HAP-1 (cell line): ENCODE data around the gene IL4I1.

Experiments
- DNase-seq, 2 experiments: peaks; one replicate each; pipeline ENCODE4 v3.0.0-alpha.2; 2016 to 2020; ENCODE audit warnings: low spot score in 2 of 2
- H3K27me3 ChIP-seq: fragments of 250-450 bp; sonication (Bioruptor Pico); 2 replicates; pipeline ENCODE4 v1.5.1; 2020; ENCODE audit warnings: low read depth, mild to moderate bottlenecking, moderate library complexity
- H3K36me3 ChIP-seq: fragments of 250-450 bp; sonication (Bioruptor Pico); replicated peaks from 2 replicates; pipeline ENCODE4 v1.5.1; 2020; ENCODE audit warnings: mild to moderate bottlenecking
- H3K4me1 ChIP-seq: fragments of 250-450 bp; sonication (Bioruptor Pico); 2 replicates; pipeline ENCODE4 v1.5.1; 2020; ENCODE audit warnings: mild to moderate bottlenecking
- H3K4me3 ChIP-seq: fragments of 250-450 bp; sonication (Bioruptor Pico); 2 replicates; pipeline ENCODE4 v1.5.1; 2020; ENCODE audit warnings: mild to moderate bottlenecking, moderate library complexity
- H3K9me3 ChIP-seq: fragments of 250-450 bp; sonication (Bioruptor Pico); 2 replicates; pipeline ENCODE4 v1.5.1; 2020; ENCODE audit warnings: mild to moderate bottlenecking, moderate library complexity
- in situ Hi-C: fragments of 300-500 bp; cut with MboI; formaldehyde crosslinking; loops from 3 replicates; pipeline ENCODE4 v1.14.3; 2020; ENCODE audit warnings: low sequenced_read_pairs, inconsistent platforms, mixed read lengths

Gene IL4I1

DNA sequence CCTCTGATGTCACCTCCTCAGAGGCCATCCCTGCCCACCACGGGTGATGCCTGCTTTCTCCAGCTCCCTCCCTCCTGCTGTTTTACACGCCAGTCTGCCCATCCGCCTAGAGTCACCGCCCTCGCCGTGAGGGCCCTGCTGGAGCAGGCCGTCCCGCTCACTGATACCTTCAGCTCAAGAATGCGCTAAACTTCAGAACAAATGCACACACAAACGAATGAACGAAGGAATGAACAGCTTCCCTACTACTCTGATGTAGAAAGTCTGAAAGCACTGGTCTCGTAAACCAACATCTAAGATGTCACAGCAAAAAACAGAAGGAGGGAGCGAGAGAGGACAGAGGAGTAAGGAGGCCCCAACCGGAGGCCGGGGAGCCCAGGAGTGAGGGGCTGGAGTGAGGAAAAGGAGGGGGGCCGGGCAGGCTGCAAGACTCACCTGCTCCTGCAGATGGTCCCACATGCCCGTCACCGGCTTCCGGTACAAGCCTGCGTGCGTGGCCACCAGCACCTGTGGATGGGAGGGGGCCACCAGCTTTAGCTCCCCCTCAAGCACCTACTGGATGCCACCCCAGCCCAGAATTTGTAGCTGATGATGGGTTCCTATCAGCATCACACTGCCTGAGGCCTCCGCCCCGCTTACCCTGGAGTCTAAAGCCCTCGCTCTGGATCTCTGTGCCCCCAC lies 33.3 kb downstream of the IL4I1 start:
- Histone ChIP-seq H3K9me3 (no peaks in the 10 kb centered on the region), H3K27me3 (no peaks in the 10 kb centered on the region), H3K4me3 (no peak overlapping the region), H3K4me1 (peaks cover 18% of the 10 kb centered on the region), H3K36me3 (peaks cover 55% of the 10 kb centered on the region)
- in situ Hi-C loops = loop anchor here (25.0 kb wide), 1 partner anchor 376 kb away; the partner anchor contains the start of genes RPL13A and RPS11
- no peak for DNase-seq

DNA sequence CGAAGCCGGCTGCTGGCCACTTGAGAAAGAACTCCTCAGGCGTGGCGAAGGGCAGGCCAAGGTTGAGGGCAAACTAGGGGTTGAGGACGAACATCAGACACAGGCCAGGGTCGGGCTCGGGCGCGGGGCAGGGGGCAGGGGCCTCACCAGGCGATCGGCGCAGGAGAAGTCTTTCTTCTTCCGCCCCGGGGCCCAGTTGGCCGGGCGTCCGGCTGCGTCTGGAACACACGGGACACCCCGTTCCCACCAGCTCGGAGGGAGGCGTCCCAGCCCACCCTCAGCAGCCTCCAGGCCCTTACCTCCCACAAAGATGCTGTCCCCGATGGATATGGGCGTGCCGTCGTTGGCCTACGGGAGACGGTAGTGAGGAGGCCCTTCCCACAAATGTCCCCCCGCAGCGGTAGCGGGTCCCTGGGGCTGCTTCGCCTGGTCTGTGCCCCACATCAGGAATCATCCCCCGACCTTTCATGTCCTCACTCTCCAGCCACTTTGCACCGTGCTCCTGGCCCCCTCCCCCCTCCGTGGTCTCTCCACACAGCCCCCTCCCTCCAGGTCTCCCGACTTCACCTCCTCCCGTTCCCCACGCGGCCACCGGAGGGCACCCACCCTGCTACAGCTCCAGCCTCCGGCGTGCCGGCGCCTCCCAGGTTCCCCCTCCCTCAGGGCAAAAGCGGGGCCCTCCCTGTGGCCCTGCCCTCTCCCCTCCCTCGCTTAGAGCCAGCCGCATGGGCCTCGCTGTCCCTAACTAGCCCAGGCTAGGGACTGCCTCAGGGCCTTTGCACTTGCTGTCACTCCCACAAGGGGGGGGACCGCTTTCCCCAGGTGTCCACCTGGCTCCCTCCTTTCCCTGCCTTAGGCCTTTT lies 34.1 kb downstream of the IL4I1 start:
- Histone ChIP-seq H3K36me3 (peaks cover 63% of the 10 kb centered on the region), H3K9me3 (no peaks in the 10 kb centered on the region), H3K4me3 (no peak overlapping the region), H3K4me1 (peaks cover 18% of the 10 kb centered on the region), H3K27me3 (no peaks in the 10 kb centered on the region)
- DNase-seq = peak in 1 of 2 experiments; percentile 80
- in situ Hi-C loops = loop anchor here (25.0 kb wide), 1 partner anchor 375 kb away; the partner anchor contains the start of genes RPL13A and RPS11

DNA sequence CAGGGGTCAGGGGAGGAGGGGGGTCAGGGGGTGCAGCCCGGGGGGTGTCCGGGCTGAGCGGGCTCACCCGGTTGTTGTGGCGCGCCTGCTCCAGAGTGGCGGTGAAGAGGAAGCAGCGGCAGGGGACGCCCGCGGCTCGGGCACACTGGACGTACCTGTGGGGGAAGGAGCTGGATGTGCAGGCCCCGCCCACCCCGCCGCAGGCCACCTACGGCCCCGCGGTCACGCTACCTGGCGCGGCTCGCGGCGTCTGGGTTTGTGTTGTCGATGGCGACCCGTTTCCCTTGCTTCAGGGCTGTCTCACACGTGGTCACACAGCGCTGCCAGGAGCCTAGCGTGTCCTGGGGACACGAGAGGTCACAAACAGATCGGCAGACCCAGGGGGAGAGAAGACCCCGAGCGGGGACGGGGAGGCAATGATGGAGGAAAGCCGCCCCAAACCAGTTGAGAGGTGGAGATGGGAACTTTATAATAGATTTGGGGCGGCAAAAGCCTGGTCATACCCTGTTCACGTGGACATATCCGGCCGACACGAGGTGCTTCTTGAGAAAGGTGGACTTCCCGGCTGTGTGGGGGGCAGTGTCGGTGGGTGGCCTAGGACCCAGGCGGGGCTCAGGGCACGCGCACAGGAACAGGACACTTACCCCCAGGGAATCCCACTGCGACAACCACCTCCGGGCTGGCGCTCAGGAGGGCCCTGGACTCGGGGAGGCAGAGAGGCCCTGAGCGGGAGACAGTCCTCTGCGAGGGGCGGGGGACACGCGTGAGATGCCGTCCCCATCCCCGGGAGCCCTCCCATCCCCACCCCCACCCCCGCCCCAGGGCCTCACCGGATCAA lies 34.9 kb downstream of the IL4I1 start:
- no peak for DNase-seq
- H3K4me3 ChIP-seq = no peak overlapping the region
- H3K27me3 ChIP-seq = no peaks in the 10 kb centered on the region
- in situ Hi-C loops = loop anchor here (25.0 kb wide), 1 partner anchor 374 kb away; the partner anchor contains the start of genes RPL13A and RPS11
- H3K9me3 ChIP-seq = no peaks in the 10 kb centered on the region
- peaks cover 71% of the 10 kb centered on the region for H3K36me3 ChIP-seq
- peaks cover 18% of the 10 kb centered on the region for H3K4me1 ChIP-seq

DNA sequence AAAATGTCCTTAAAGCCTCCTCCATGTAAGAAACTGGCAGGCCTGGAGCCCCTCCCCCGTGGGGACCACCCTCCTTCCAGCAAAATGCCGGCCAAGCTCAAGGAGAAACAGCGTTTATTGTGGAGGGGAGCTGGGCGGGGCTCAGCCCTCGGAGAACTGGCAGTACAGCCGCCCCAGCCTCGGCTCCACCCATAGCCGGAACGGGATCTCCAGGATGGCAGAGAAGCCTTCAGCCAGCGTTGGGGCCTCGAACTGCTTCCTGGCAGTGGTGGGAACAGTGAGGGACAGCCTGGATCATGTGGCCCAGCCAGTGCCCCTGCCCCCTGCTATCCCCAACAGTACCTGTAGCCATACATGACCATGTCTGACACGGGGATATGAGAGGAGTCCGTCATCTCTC lies 35.6 kb downstream of the IL4I1 start:
- Histone ChIP-seq H3K4me3 (no peak overlapping the region), H3K9me3 (no peaks in the 10 kb centered on the region), H3K4me1 (peaks cover 13% of the 10 kb centered on the region), H3K36me3 (peaks cover 76% of the 10 kb centered on the region), H3K27me3 (no peaks in the 10 kb centered on the region)
- peak in 1 of 2 experiments; percentile 72 for DNase-seq
- in situ Hi-C loops = loop anchor here (25.0 kb wide), 1 partner anchor 374 kb away; the partner anchor contains the start of genes RPL13A and RPS11

DNA sequence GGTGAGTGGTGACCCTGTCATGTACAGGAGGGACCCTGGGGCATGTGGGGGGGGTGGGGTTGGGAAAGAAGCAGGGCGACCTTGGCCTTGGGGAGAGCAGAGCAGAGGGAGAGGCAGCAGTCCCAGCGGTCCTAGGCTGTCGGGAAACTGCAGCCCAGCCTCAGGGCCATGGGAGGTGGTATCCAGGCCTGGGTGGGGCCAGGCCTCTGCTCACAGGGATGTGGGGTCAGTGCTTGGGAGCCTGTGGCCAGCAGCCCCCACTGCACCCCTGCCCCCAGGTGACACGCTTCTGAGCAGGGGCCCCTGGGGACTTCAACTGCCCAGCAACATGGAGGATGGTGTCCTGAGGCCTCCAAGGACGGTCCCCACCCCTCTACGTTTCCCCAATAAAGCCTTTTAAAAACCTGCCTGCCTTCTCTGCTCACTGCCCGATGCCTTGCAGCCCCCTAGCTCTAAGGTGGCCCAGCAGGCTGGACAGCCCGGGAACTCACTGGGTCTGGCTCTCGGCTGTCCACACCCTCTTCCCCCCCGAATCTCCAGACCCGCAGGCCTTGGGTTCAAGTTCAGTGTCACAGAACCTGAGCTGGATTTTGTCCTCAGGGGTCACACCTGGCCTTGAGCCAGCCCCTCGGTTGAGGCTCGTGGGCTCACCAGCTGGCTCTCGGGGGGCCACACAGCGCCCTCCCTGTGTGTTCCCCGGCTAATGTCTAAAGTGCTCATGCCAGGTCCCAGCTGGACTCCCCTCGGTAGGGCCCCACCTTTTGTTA lies 36.2 kb downstream of the IL4I1 start:
- DNase-seq = no peak
- Histone ChIP-seq H3K27me3 (no peaks in the 10 kb centered on the region), H3K9me3 (no peaks in the 10 kb centered on the region), H3K4me3 (no peak overlapping the region), H3K36me3 (peaks cover 82% of the 10 kb centered on the region), H3K4me1 (peaks cover 7% of the 10 kb centered on the region)
- in situ Hi-C loops = loop anchor here (25.0 kb wide), 1 partner anchor 373 kb away; the partner anchor contains the start of genes RPL13A and RPS11

DNA sequence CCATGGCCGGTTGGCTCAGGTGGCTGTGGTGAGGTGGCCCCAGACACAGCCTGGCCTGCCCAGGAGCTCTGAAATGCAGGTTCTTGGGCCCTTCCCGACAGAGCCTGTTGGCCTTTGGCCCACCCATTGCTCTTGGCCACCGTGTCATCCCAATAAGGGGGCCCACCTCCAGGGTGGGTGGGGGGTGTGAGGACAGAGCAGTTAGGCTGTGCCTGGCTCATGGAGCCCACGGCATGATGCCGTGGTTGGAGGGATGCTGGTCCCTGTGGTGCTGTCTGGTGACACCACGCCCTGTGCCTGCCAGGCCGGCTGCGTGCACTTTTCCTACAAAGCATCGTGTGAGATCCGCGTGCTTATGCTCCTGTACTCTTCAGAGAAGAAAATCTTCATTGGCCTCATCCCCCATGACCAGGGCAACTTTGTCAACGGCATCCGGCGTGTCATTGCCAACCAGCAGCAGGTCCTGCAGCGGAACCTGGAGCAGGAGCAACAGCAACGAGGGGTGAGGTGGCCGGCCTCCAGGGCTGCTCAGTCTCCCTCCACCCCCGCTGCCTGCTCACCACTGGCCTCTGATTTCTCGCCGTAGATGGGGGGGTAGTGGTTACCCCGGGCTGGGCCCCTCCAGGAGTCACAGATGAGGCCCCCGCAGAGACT lies 36.9 kb downstream of the IL4I1 start:
- H3K9me3 ChIP-seq = no peaks in the 10 kb centered on the region
- H3K27me3 ChIP-seq = no peaks in the 10 kb centered on the region
- peaks cover 4% of the 10 kb centered on the region for H3K4me1 ChIP-seq
- H3K36me3 ChIP-seq = peaks cover 85% of the 10 kb centered on the region
- H3K4me3 ChIP-seq = no peak overlapping the region
- in situ Hi-C loops = loop anchor here (25.0 kb wide), 1 partner anchor 373 kb away; the partner anchor contains the start of genes RPL13A and RPS11
- no peak for DNase-seq

DNA sequence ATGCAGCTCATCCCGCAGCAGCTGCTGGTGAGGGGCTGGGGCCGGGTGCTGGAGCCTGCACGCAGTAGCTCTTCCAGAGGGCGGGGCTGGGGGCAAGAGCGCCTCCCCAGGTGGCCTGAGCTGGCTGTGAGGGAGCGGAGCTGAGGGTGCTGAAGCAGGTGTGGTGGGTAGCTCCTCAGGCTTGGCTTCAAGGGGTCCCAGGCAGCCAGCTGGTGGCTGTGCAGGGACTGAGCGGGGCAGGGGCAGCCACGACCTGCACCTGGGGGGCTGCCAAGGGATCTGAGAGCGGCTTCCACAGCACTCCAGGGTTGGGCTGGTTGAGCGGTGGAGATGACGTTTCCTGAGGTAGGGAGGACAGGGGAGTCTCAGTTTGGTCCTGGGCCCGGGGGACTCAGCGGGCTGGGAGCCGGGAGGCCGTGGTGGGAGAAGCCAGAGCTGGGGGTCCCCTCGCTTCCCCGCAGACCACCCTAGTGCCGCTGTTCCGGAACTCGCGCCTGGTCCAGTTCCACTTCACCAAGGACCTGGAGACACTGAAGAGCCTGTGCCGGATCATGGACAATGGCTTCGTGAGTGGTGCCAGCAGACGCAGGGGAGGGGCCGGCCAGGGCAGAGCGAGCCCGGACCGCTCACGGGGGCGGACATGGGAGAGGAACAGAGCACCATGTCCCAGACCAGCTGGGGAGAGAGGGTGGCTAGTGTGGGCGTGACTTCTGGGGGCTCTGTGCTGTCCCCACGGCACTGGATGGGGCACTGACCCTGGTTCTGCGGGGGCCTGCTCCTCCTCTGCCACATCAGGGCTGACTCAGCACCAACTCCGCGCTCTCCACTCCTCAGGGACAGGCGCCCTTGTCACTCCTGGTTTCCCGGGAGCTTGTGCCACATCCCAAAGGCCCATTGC lies 38.4 kb downstream of the IL4I1 start:
- H3K9me3 ChIP-seq = no peaks in the 10 kb centered on the region
- peaks cover 4% of the 10 kb centered on the region; the same call in 1 of the 2 replicates for H3K4me1 ChIP-seq
- H3K36me3 ChIP-seq = peaks cover 78% of the 10 kb centered on the region
- no peak overlapping the region for H3K4me3 ChIP-seq
- in situ Hi-C loops = loop anchor here (25.0 kb wide), 1 partner anchor 371 kb away; the partner anchor contains the start of genes RPL13A and RPS11
- no peak for DNase-seq
- no peaks in the 10 kb centered on the region for H3K27me3 ChIP-seq

DNA sequence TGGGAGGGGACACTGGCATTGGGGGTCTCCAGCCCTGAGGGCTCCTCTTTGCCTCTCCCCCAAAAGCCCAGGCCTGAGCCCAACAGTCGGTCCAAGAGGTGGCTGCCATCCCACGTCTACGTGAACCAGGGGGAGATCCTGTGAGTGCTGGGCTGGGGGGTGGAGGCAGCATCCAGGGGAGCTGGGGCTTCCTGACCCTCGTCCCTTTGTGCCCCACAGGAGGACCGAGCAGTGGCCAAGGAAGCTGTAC lies 38.9 kb downstream of the IL4I1 start:
- peaks cover 4% of the 10 kb centered on the region for H3K4me1 ChIP-seq
- no peak for DNase-seq
- H3K4me3 ChIP-seq = no peak overlapping the region
- no peaks in the 10 kb centered on the region for H3K9me3 ChIP-seq
- H3K36me3 ChIP-seq = peaks cover 74% of the 10 kb centered on the region
- no peaks in the 10 kb centered on the region for H3K27me3 ChIP-seq
- in situ Hi-C loops = loop anchor here (25.0 kb wide), 1 partner anchor 370 kb away; the partner anchor contains the start of genes RPL13A and RPS11

DNA sequence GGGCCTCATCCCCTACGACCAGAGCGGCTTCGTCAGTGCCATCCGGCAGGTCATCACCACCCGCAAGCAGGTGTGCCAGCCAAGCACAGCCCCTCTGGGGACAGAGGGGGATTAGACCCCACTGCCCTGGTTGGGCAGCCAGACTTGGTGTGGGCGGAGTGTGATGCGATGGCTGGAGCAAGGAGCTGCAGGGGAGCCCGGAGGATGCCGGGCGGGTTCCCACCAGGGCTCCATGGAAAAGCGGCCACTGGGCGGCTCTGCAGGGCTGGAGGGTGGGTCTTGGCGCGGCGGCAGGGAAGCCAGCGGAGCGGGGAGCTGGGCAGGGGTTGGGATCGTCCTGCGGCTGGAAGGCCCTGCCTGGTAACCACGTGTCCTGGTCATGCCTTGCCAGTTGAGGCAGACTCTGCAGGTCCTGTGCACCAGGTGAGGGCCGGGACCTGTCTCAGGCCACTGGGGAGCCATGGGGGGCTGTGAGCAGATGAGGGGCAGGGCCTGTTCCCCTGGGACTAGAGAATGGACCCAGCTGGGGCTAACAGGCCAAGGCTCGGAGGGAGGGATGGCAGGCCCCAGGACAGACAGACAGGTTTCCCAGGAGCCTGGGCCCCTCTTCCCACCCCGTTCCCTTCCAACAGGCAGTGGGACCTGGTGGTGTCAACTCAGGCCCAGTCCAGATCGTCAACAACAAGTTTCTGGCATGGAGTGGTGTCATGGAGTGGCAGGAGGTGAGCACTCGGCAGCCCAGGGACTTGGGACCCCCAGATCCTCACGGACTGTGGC lies 39.4 kb downstream of the IL4I1 start:
- peaks cover 75% of the 10 kb centered on the region for H3K36me3 ChIP-seq
- H3K4me1 ChIP-seq = peaks cover 9% of the 10 kb centered on the region
- no peak for DNase-seq
- in situ Hi-C loops = loop anchor here (25.0 kb wide), 1 partner anchor 370 kb away; the partner anchor contains the start of genes RPL13A and RPS11
- H3K4me3 ChIP-seq = no peak overlapping the region
- no peaks in the 10 kb centered on the region for H3K27me3 ChIP-seq
- no peaks in the 10 kb centered on the region for H3K9me3 ChIP-seq

DNA sequence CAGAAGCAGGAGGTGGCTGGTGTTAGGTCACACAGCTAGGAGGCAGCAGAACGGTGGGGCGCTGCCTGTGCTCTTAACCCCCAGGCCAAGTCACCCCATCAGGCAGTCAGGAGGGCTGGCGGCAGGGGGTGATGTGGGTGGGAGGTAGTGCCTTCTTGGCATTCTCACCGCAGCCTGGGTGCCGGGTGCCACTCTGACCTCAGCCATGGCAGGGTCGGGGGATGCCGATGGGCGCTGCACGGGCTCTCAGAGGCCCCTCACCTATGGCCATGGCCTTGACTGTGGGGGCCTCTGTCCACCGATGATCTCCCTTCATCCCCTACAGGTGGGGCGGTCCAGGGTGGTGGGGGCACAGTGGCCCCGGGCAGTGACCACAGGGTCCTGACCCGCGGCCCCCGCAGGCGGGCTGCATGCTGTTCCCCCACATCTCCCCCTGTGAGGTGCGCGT lies 40.1 kb downstream of the IL4I1 start:
- in situ Hi-C loops = loop anchor here (25.0 kb wide), 1 partner anchor 369 kb away; the partner anchor contains the start of genes RPL13A and RPS11
- DNase-seq = no peak
- peaks cover 11% of the 10 kb centered on the region for H3K4me1 ChIP-seq
- H3K27me3 ChIP-seq = no peaks in the 10 kb centered on the region
- H3K4me3 ChIP-seq = no peak overlapping the region
- peaks cover 77% of the 10 kb centered on the region for H3K36me3 ChIP-seq
- H3K9me3 ChIP-seq = no peaks in the 10 kb centered on the region
